LNCAP (cell line): ENCODE measurements around the gene GBGT1.

Experiments
- TF ChIP-seq, protein P1 (sequence below): fragments of 450-650 bp; IDR thresholded peaks from 2 replicates; pipeline ENCODE4 v1.5.1; 2017; ENCODE audit warnings: mild to moderate bottlenecking

Gene GBGT1

DNA sequence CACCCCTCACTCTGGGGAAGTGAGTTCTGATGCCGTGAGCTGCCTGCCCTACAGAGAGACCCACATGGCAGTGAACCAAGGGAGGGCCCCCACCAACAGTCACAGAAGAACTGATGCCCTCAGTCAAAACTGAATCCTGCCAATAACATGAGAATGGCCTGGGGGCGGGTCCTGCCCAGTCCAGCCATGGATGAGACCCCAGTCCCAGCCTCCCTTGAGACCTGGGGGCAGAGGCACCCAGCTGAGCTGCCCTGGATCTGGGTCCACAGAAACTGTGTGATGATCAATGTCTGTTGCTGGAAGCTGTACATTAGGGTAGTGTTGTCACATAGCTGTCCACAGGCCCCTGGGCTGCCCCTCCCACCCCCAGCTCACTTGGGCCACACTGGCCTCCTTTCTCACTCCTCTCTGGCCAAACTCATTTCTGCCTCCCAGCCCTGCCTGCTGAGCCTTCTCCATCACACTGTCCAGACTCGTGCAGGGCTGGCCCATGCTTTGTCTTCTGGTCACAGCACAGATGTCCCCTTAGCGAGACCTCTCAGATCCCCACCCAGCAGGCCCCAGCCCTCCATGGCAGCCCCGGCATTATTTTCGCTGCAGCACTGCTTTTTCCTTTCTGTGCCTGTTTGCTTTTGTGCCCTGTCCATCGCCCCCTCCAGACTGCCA lies 16.8 kb downstream of the GBGT1 start:
- TF ChIP-seq, protein P1, sequence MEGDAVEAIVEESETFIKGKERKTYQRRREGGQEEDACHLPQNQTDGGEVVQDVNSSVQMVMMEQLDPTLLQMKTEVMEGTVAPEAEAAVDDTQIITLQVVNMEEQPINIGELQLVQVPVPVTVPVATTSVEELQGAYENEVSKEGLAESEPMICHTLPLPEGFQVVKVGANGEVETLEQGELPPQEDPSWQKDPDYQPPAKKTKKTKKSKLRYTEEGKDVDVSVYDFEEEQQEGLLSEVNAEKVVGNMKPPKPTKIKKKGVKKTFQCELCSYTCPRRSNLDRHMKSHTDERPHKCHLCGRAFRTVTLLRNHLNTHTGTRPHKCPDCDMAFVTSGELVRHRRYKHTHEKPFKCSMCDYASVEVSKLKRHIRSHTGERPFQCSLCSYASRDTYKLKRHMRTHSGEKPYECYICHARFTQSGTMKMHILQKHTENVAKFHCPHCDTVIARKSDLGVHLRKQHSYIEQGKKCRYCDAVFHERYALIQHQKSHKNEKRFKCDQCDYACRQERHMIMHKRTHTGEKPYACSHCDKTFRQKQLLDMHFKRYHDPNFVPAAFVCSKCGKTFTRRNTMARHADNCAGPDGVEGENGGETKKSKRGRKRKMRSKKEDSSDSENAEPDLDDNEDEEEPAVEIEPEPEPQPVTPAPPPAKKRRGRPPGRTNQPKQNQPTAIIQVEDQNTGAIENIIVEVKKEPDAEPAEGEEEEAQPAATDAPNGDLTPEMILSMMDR: no peak

DNA sequence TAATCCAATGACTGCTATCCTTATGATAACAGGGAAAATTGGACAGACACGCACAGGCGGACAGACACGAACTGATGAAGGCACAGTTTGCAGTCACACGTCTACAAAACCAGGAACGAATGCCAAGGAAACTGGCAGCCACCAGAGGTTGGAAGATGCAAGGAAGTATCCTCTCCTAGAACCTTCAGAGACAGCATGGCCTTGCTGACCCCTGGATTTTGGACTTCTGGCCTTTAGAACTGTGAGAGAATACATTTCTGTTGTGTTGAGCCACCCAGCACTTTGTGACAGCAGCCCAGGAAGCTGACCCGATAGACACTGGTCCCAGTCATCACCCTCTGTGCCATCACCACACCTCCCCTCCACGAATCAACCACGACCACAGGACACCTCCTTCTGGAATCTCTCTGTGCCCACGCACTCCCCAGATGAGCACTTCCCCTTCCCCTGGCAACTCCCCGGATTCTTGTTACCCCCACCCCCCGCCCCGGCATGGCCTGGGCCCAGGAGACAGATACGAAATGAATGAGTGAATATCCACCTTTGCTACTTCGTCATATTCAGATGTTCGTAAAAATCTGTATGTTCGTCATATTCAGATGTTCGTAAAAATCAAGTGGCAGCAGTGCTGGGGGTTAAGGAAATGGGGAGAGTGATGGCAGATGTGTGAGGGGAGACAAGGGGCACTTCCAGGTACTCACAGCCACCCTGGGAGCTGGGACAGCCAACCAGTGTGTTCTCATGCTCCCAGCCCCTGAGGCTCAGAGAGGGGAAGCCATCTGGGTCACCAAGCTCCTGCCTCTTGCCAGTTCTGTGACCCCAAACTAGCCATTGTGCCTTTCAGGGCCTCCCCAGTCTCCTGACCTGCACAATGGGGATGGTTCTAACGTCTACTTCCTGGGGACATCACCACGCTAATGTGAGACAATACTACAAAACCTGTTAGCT lies 18.5 kb downstream of the GBGT1 start:
- TF ChIP-seq, protein P1: no peak

DNA sequence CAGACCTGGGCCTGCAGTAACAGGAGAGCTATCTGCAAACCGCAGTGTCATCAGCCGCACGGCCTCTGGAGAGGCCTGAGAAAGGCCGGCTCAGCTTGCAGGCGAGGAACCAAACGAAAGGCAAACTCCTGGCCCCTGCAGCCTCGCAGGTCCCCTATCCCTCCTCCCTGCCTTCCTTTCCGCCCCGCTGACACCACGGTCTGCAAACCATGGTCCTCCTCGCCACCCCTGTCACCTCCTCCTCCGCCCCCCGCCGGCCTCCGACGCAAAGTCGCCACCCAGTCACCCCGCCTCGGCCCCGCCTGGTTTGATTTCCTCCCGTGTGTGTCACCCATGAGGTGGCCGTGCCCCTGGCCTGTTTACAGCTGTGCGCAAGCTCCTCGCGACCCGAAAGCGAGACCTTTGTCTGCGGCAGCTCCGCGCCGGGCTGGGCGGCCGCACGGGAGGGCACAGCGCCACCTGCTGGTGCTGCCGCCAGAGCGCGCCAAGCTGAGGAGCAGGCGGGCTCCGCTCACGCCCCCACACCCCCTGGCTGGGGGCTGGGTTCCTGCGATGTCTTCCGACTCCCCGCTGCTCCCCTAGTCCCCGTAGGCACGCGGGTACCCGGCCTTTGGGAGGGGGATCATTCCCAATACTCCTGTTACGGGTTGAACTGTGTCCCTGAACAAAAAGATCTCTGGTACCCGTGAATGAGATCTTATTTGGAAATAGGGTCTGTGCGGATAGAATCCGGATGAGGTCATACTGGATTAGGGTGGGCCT lies 19.4 kb downstream of the GBGT1 start:
- TF ChIP-seq, protein P1: peak; percentile 100

DNA sequence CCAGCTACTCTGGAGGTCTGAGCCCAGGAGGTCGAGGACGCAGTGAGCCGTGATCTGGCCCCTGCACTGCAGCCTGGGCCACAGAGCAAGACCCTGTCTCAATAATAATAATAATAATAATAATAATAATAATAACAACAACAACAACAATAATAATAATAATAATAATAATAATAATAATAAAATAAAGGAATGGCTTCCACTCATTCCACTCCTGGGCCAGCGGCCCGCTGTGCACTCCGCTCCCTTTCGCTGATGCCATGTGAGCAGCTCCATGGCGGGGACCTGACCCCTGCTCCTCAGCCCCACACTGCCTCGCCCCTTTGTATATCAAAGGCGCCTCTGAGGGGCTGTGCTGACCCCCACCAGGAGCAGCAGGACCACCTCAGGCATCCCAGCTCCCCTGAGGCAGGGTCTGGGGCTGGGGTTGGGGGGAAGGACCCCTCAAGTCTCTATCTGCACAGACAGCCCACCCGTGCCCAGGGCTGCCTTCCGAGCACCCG lies 20.0 kb downstream of the GBGT1 start:
- TF ChIP-seq, protein P1: no peak

DNA sequence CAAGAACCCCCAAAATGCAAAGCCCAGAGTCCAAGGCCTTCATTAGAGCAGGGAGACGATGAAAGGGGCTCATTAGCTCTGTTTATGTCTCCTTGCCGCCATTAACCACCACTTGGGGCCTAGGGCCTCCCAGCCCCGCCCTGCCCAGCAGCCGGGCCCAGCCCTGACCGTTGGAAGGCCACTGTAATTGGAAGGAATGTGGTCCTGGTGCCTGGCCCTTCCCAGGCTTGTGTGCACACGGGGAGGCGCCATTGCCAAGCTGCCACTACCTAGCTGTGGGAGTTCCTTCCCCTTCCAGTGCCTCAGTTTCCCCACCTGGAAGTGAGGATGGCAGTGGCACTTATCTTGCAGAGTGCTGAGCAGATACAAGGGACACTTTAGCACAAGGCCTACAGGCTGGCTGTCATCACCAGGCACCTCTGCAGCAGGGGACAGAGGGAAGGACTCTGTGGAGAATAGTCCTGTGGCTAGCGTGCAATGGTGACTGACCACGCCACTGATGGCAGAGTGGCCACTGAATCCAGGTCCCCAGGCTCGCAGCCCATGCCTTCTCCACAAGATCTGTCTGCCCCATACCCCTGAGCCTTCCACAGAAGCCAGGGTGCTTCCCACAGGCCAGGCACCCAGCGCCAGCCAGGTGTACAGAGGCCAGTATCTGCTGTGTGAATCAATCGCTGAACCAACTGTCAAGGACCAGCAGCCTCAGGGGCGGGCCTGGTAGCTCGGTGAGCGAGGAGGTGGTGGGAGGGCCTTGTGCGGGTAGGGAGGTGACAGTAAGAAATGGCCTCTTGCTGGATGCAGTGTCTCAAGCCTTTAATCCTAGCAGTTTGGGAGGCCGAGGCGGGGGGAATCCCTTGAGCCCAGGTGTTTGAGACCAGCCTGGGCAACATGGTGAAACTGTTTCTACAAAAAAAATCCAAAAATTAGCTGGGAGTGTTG lies 20.8 kb downstream of the GBGT1 start:
- TF ChIP-seq, protein P1: no peak

DNA sequence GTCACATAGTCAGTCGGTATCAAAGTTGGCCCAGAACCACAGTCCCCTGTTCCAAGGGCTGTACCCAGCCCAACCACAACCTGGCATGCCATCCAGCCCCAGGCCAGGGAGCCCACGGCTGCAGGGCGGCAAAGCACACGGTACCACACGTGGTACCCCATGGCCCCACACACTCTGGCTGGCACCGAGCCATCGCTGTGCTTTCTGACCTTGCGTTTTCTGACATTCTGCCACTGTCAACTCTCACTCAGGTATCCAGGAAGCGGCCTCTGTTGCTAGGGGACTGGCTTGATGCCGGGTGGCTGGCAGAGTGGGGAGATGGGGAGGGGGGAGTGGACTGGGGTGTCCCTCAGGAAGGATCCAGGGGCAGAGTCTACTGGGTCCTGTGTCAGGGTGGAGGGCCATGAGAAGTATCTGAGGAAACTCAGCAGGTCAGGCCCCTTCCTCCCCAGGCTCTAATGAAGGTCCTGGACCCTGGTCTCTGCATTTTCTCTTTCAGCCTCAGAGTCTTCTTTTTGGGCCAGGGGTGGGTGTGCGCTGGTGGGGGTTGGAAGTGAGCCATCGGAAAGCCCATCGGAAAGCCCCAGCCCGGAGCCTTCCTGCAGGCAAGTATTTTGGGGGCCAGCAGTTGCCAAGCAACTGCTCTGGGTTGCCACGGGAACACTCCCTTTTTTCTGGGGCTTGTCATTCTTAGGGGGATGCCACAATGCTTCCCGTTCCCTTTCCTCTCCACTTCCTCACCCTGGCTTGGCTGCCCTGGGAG lies 21.7 kb downstream of the GBGT1 start:
- TF ChIP-seq, protein P1: no peak
